H1 (cell line): ENCODE measurements around the gene NAA50. TPM values are rescaled to one million over a fixed set of nuclear protein-coding genes. Genes with fewer than 3 reads are reported as not detected.
A peak's percentile ranks its signal among the peaks of the same experiment; 100 is the strongest.

Experiments used
- CTCF ChIA-PET: fragments of 300-600 bp; sonication (Branson Sonifier 250); formaldehyde crosslinking; loops from one replicate; lab custom pipeline; 2021; ENCODE audit not compliant: partially characterized antibody; lab: Charles Lee
- POLR2A ChIA-PET: fragments of 300-600 bp; sonication (Branson Sonifier 250); formaldehyde crosslinking; loops from one replicate; lab custom pipeline; 2021; ENCODE audit warnings: inconsistent platforms; ENCODE audit not compliant: partially characterized antibody; lab: Charles Lee
- DNase-seq, 2 experiments: peaks; one replicate each; pipeline versions ENCODE4 v3.0.0 to v3.0.0-alpha.2; 2010 to 2022; ENCODE audit warnings: low spot score in 2 of 2, low read depth in 1 of 2, mixed read lengths in 1 of 2
- FAIRE-seq: peaks from 2 replicates; lab custom pipeline; 2011; peaks lifted over from hg19 to GRCh38; lab: Jason Lieb, UNC
- H2AFZ ChIP-seq: 2 replicates; pipeline ENCODE4 v1.8.1; 2012; ENCODE audit warnings: low read length, inconsistent platforms
- H2AK5ac ChIP-seq: 2 replicates; pipeline ENCODE4 v1.6.1; 2013; ENCODE audit warnings: low read depth, low read length
- H2BK120ac ChIP-seq: replicated peaks from 2 replicates; pipeline ENCODE3; 2013; ENCODE audit warnings: low read depth, low read length, inconsistent platforms
- H2BK12ac ChIP-seq: 2 replicates; pipeline ENCODE4 v1.6.1; 2013; ENCODE audit warnings: low read depth, low read length
- H2BK15ac ChIP-seq: 2 replicates; pipeline ENCODE4 v1.6.1; 2013; ENCODE audit warnings: low read length
- H2BK20ac ChIP-seq: 2 replicates; pipeline ENCODE4 v1.6.1; 2013; ENCODE audit warnings: low read length
- H2BK5ac ChIP-seq: 2 replicates; pipeline ENCODE4 v1.6.1; 2013; ENCODE audit warnings: low read depth, low read length
- H3K14ac ChIP-seq: 2 replicates; pipeline ENCODE4 v1.6.1; 2013; ENCODE audit warnings: inconsistent platforms; ENCODE audit not compliant: insufficient read length
- H3K18ac ChIP-seq: 2 replicates; pipeline ENCODE4 v1.6.1; 2013; ENCODE audit warnings: low read length; ENCODE audit errors: extremely low read depth
- H3K23ac ChIP-seq: 2 replicates; pipeline ENCODE4 v1.6.1; 2013; ENCODE audit warnings: inconsistent platforms; ENCODE audit not compliant: insufficient read length
- H3K23me2 ChIP-seq: 2 replicates; pipeline ENCODE4 v1.6.1; 2013; ENCODE audit warnings: low read depth, low read length
- H3K27ac ChIP-seq: 2 replicates; pipeline ENCODE4 v1.6.1; 2011; ENCODE audit warnings: low read depth, low read length, inconsistent platforms
- H3K27me3 ChIP-seq, 4 experiments: replicated peaks in 1 of 4; 1 replicate in 1 of 4; 2 replicates in 3 of 4; pipeline versions ENCODE4 v1.6.1 to v1.8.1; 2011 to 2013; ENCODE audit warnings: low read length in 3 of 4, mild to moderate bottlenecking in 3 of 4, inconsistent platforms in 2 of 4, mixed read lengths in 2 of 4, moderate library complexity in 1 of 4; ENCODE audit not compliant: control insufficient read depth in 3 of 4, insufficient read depth in 3 of 4; ENCODE audit errors: extremely low read depth in 1 of 4
- H3K36me3 ChIP-seq, 4 experiments: 2 replicates each; pipeline versions ENCODE4 v1.6.1 to v1.8.1; 2011 to 2013; ENCODE audit warnings: mild to moderate bottlenecking in 4 of 4, low read length in 3 of 4, moderate library complexity in 2 of 4, control low read depth in 1 of 4, inconsistent platforms in 1 of 4; ENCODE audit not compliant: insufficient read depth in 4 of 4, control insufficient read depth in 2 of 4
- H3K4ac ChIP-seq: replicated peaks from 2 replicates; pipeline ENCODE3; 2013; ENCODE audit warnings: low read length, low read depth, mixed read lengths, inconsistent platforms; ENCODE audit not compliant: insufficient read length
- H3K4me1 ChIP-seq, 4 experiments: replicated peaks in 1 of 4; 1 replicate in 1 of 4; 2 replicates in 3 of 4; pipeline versions ENCODE4 v1.6.1 to v1.8.1; 2011 to 2013; ENCODE audit warnings: low read length in 3 of 4, inconsistent platforms in 2 of 4, mixed read lengths in 1 of 4; ENCODE audit not compliant: insufficient read depth in 4 of 4, control insufficient read depth in 3 of 4
- H3K4me2 ChIP-seq, 2 experiments: 2 replicates each; pipeline versions ENCODE4 v1.6.1 to v1.8.1; 2011 to 2013; ENCODE audit warnings: low read depth in 2 of 2, low read length in 2 of 2, control low read depth in 1 of 2, inconsistent platforms in 1 of 2, mild to moderate bottlenecking in 1 of 2; ENCODE audit not compliant: insufficient read depth in 1 of 2
- H3K4me3 ChIP-seq, 4 experiments: fragments of 200-600, 300-600 bp in 1 of 4; sonication (generic), shearing (Covaris generic), sonication (Bioruptor Twin) in 1 of 4; 2 replicates each; pipeline versions ENCODE4 v1.5.1 to v1.8.1; 2011 to 2016; ENCODE audit warnings: low read length in 4 of 4, low read depth in 3 of 4, control low read depth in 2 of 4, inconsistent platforms in 2 of 4, mild to moderate bottlenecking in 2 of 4, mixed read lengths in 1 of 4, moderate library complexity in 1 of 4; ENCODE audit not compliant: insufficient read depth in 2 of 4; ENCODE audit errors: extremely low read depth in 1 of 4
- H3K56ac ChIP-seq: replicated peaks from 2 replicates; pipeline ENCODE3; 2013; ENCODE audit warnings: low read depth, mild to moderate bottlenecking, mixed read lengths, low read length, inconsistent platforms; ENCODE audit not compliant: insufficient read length
- H3K79me1 ChIP-seq: 2 replicates; pipeline ENCODE4 v1.6.1; 2013; ENCODE audit warnings: low read depth, low read length, control low read depth
- H3K79me2 ChIP-seq, 2 experiments: 2 replicates each; pipeline versions ENCODE4 v1.6.1 to v1.8.1; 2012 to 2013; ENCODE audit warnings: low read length in 2 of 2, mild to moderate bottlenecking in 2 of 2, inconsistent platforms in 1 of 2; ENCODE audit not compliant: insufficient read depth in 2 of 2, control insufficient read depth in 1 of 2
- H3K9ac ChIP-seq, 4 experiments: replicated peaks in 1 of 4; 1 replicate in 1 of 4; 2 replicates in 3 of 4; pipeline versions ENCODE4 v1.6.1 to v1.8.1; 2011 to 2013; ENCODE audit warnings: low read depth in 3 of 4, low read length in 3 of 4, control low read depth in 2 of 4, mild to moderate bottlenecking in 2 of 4, moderate library complexity in 2 of 4, inconsistent platforms in 1 of 4; ENCODE audit errors: extremely low read depth in 1 of 4
- H3K9me3 ChIP-seq, 2 experiments: 2 replicates each; pipeline versions ENCODE4 v1.6.1 to v1.8.1; 2012 to 2013; ENCODE audit warnings: mild to moderate bottlenecking in 2 of 2, moderate library complexity in 2 of 2, control low read depth in 1 of 2, inconsistent platforms in 1 of 2, low read depth in 1 of 2, low read length in 1 of 2, mixed read lengths in 1 of 2; ENCODE audit not compliant: insufficient read depth in 2 of 2
- H4K20me1 ChIP-seq, 2 experiments: replicated peaks in 1 of 2; 2 replicates each; pipeline versions ENCODE3 to v1.8.1; 2011 to 2013; ENCODE audit warnings: inconsistent platforms in 2 of 2, low read length in 2 of 2, mild to moderate bottlenecking in 1 of 2; ENCODE audit not compliant: insufficient read depth in 2 of 2, control insufficient read depth in 1 of 2
- H4K5ac ChIP-seq: 2 replicates; pipeline ENCODE4 v1.6.1; 2013; ENCODE audit warnings: low read length, low read depth, mixed read lengths, inconsistent platforms; ENCODE audit not compliant: insufficient read length
- H4K8ac ChIP-seq: 2 replicates; pipeline ENCODE4 v1.8.0; 2013; ENCODE audit warnings: mild to moderate bottlenecking, moderate library complexity, low read length, inconsistent platforms; ENCODE audit not compliant: insufficient read depth; ENCODE audit errors: extremely low read depth
- H4K91ac ChIP-seq: replicated peaks from 2 replicates; pipeline ENCODE3; 2013; ENCODE audit warnings: low read length, mixed read lengths, inconsistent platforms; ENCODE audit not compliant: insufficient read length
- ASH2L ChIP-seq: fragments of 200-600, 300-600 bp; sonication (generic); IDR thresholded peaks from one replicate; pipeline ENCODE4 v1.7.1; 2017; ENCODE audit warnings: low read length
- KDM1A ChIP-seq: fragments of 200-600, 300-600 bp; sonication (generic); IDR thresholded peaks from 2 replicates; pipeline ENCODE4 v1.7.1; 2016; ENCODE audit warnings: mild to moderate bottlenecking, low read length, borderline replicate concordance
- POU5F1 ChIP-seq: IDR thresholded peaks from 2 replicates; pipeline ENCODE4 v1.6.1; 2011; ENCODE audit warnings: low read depth, mild to moderate bottlenecking, low read length, moderate library complexity
- SIN3A ChIP-seq, 2 experiments: IDR thresholded peaks in 1 of 2; conservative IDR thresholded peaks in 1 of 2; 2 replicates each; pipeline ENCODE4 v1.6.1; 2011 to 2012; ENCODE audit warnings: low read length in 2 of 2, improper control_type of control experiment in 1 of 2, low read depth in 1 of 2, mild to moderate bottlenecking in 1 of 2
- SP1 ChIP-seq: IDR thresholded peaks from 2 replicates; pipeline ENCODE4 v1.6.1; 2011; ENCODE audit warnings: low read depth, low read length
- WGBS, 2 experiments: shearing (Covaris generic) in 1 of 2; methylation state at CpG; one replicate each; pipeline versions ENCODE4 v1.1.6 to v1.1.7; 2013 to 2015; ENCODE audit warnings: low lambda C conversion rate in 2 of 2, mixed read lengths in 2 of 2, inconsistent platforms in 1 of 2, low coverage in 1 of 2, missing lambda C conversion rate in 1 of 2; ENCODE audit not compliant: insufficient replicate concordance in 2 of 2, insufficient coverage in 1 of 2, insufficient read length in 1 of 2; ENCODE audit errors: extremely low coverage in 1 of 2, missing lambda C conversion rate in 1 of 2; 5-methylcytosine and 5-hydroxymethylcytosine counted together
- polyA plus RNA-seq, 7 experiments: library from polyadenylated mRNA; depleted of rRNA in 3 of 7; stranded (reverse) in 5 of 7; unstranded in 2 of 7; fragments of >200 nt in 5 of 7; fragments of 200-250 nt in 2 of 7; gene quantifications; 1 replicate in 5 of 7; 2 replicates in 1 of 7; 4 replicates in 1 of 7; pipeline versions ENCODE4 v1.2.1 to v1.2.3, GENCODE V29; 2011 to 2013; ENCODE audit warnings: missing spikeins in 2 of 7, mixed read lengths in 2 of 7
- total RNA-seq: library from RNA; stranded (reverse); fragmentation: NEBNext Ultra II Directional; extraction: Animal tissue kit (Norgen Biotek cat#: 25700); gene quantifications from 2 replicates; pipeline ENCODE4 v1.2.1, GENCODE V29; 2021

NAA50 gene
- total and polyA plus RNA-seq, 2 of the 8 experiments (the other 6 are each of a cell fraction or from before 2014, with no cell fraction given): 46.6 to 231 TPM

DNA sequence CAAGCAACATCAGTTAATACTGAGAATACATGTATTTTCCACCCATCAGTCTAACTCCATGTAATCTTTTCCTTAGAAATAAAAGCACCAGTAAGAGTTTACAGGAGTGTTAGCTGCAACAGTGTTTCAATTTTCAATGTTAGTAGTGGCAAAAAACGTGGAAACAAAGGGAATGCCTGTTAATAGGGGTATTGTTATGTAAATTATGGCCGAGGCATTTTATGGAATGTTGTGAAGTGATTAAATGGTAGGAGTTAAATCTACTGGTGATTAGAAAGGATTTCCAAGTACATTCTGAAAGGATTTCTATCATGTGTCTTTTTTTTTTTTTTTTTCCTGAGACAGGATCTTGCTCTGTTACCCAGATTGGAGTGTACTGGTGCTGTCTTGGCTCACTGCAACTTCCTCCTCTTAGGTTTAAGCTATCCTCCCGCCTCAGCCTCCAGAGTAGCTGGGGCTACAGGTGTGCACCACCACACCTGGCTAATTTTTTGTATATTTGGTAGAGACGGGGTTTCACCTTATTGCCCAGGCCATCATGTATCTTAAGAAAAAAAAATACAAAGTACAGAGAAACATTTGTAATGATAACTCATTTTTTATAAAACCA lies 7.4 kb upstream of the NAA50 start:
- 47 to 100% methylated on average over 1 to 4 of the region's 4 CpGs for WGBS, 2 experiments
- TF ChIP-seq SP1: 0 out of 2 replicates have a peak, but pooled peaks have one; percentile 13
- TF ChIP-seq ASH2L: peak; percentile 42
- peak; percentile 62; the same call in 1 of the 2 replicates for TF ChIP-seq KDM1A
- TF ChIP-seq POU5F1: peak; percentile 74
- TF ChIP-seq SIN3A (conservative IDR thresholded peaks at IDR 0.05 in 1 of 2, IDR thresholded peaks at IDR 0.05 in 1 of 2; ENCODE audit: low read depth in 1 of 2, low read length in 2 of 2): no peak
- Histone ChIP-seq H3K4me2 (peak overlapping the region in 1 of 2 experiments; percentile 23; a peak in 3 of 4 replicates), H3K79me2 (peaks cover 0 to 77% of the 10 kb centered on the region in 2 experiments; a peak in 2 of 4 replicates), H4K8ac (no peak overlapping the region), H3K4ac (no peak overlapping the region), H4K5ac (no peak overlapping the region), H3K27ac (no peak overlapping the region), H2BK5ac (no peak overlapping the region), H3K27me3 (no peaks in the 10 kb centered on the region), H3K56ac (no peak overlapping the region), H2BK120ac (no peak overlapping the region), H2BK12ac (no peak overlapping the region), H4K20me1 (no peaks in the 10 kb centered on the region), H2BK15ac (no peak overlapping the region), H3K23me2 (no peaks in the 10 kb centered on the region), H3K4me3 (peak overlapping the region in 1 of 4 experiments; percentile 43; a peak in 2 of 8 replicates), H3K4me1 (peaks cover 0 to 3% (median 3%) of the 10 kb centered on the region in 4 experiments; a peak in 4 of 7 replicates), H2AFZ (no peak overlapping the region), H2AK5ac (no peak overlapping the region), H3K9me3 (peaks cover 0 to 4% of the 10 kb centered on the region in 2 experiments; a peak in 2 of 4 replicates), H3K79me1 (no peaks in the 10 kb centered on the region), H4K91ac (no peak overlapping the region), H3K23ac (no peak overlapping the region), H3K14ac (no peak overlapping the region), H2BK20ac (no peak overlapping the region), H3K18ac (no peak overlapping the region), H3K9ac (no peak overlapping the region), H3K36me3 (peaks cover 0 to under 1% (median 0%) of the 10 kb centered on the region in 4 experiments; a peak in 2 of 8 replicates)
- FAIRE-seq: peak; percentile 48
- no peak for DNase-seq
- CTCF ChIA-PET: interaction anchor here (0.7 kb wide), 1 partner anchor 226 kb away, joined by 4 read pairs; no protein-coding TSS in a partner anchor
- POLR2A ChIA-PET: no interaction called here
